SW 1271 (cell line): Measurements from ENCODE around the gene LHX4.
A peak's percentile ranks its signal among the peaks of the same experiment; 100 is the strongest.

ENCODE experiments used
- DNase-seq, 2 experiments: peaks; one replicate each; lab custom pipeline; 2025; lab: John Stamatoyannopoulos, UW

Gene LHX4

DNA sequence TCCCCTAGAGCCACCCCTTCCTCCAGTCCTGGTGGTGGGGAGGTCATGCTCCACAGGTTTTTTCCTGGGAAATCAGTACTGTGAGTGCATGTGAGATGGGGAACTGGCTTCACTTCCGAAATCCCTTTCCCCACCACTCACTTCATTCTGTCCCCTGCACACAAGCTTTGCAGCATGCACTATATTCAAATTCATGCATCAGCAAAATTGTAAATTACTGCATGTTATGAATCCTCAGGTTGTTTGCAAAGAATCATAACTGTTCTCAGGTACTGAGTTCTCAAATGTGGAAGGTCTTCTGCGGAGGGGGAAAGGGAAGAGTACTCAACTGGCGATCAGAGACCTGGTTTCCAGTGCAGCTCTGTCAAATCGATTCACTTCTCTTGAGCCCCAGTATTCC lies 42.3 kb downstream of the LHX4 start:
- no peak for DNase-seq

GRCh38 chr1:180273066-180273465 lies 43.0 kb downstream of the LHX4 start:
- no peak for DNase-seq

- no peak for DNase-seq
Observed at GRCh38 chr1:180274221-180274620, 44.2 kb downstream of the LHX4 start.

DNA sequence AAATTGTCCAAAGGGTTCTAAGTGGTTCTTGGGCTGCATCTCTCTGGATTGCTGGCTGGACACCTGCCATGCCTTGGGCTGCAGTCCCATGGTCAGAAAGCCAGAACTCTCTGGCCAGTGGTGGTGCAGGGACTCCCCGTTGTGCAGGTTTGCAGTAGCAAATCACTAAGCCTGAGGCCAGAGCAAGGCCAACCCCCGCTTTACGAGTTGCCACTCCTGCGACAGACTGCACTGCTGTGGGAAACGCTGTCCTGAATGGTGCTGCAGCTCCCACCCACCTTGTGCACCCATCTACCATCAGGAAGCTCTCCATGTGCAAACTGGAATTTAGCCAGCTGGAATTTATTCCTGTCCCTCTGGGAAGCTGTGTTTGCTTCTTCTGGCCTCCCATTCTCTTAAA lies 45.7 kb downstream of the LHX4 start:
- DNase-seq: no peak

DNA sequence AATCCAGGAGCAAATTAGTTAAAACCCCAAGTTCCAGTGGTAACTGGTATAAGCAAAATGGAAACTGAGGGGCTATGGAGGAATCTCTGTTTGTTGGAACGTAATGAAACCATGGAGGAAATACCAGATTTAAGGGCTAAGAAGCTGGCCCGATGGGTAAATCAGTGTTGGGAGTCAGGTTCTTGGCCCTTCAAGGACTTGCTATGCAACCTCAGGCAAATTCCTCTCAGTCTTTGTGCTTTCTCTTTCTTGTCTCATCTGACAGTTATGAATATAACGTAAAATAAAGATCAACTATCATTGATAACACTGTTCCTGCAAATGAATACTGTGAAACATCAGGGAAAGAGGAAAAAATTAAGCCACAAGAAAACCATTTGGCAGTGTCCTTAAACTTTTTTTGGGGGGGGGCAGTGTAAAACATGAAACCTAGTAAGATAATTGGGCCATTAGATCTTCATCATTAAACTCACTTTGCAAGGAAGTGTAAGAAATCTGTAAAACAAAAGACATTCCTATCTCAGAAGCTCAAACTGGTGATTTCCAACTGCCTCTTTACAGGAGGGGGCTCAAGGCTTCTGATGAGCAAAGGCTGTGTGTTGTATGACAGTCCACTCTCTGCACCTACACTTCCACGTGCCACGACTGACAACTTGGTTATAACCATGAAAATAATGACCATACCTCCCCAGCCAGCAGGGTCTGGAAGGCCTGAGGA lies 47.6 kb downstream of the LHX4 start:
- DNase-seq: no peak

DNA sequence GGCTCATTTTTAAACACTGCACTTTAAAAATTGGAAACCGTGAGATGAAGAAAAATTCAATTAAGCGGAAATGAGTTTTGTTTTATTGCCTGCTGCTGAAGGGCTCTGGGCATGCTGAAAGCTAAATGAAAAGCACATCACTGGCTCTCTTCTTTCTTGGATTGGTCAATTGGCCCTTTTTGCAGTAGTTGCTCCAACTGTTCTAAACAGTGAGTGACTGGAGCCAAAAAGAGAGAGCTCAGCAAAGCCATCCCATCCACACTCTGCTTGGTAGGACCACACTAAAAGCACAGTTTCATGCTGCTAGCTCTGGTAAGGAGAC lies 48.1 kb downstream of the LHX4 start:
- DNase-seq: no peak

GRCh38 chr1:180278596-180279395 lies 48.7 kb downstream of the LHX4 start:
- no peak for DNase-seq

DNA sequence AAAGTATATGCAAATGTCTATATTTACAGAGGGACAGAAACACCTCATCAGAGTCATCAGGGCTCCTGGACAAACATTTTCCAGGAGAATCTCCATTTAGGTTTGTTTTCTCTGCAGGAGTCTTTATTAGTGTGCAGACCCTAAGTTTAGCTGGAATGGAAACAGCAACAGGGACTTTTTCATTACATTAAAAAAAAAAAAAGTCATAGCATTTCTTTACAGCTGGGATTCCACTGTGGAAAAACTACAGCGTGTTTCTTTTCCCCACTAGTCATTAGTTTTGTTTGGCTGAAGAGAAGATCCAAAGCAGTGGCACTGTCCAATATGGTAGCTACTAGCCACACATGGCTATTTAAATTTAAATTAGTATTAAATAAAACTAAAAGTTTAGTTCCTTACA lies 49.6 kb downstream of the LHX4 start:
- DNase-seq: no peak

DNA sequence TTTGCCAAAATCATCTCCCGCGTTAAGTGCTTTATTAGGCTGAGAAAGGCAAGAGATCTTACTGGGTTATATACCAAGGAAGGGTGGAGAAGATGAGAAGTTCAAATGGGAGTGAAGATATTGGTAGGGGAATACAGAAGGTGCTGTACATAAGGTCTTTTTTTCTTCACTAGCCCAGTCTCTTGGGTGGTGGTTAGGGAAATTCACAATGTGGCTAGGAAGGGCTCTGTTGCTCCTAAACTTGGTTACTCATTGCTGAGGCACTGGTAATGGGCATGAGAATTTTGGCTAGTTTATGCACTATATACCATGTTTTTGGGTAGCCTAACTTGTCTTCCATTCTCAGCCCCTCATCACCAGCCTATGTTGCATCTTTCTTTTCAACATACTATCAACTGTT lies 50.6 kb downstream of the LHX4 start:
- no peak for DNase-seq

GRCh38 chr1:180281490-180281889 lies 51.4 kb downstream of the LHX4 start:
- no peak for DNase-seq

DNA sequence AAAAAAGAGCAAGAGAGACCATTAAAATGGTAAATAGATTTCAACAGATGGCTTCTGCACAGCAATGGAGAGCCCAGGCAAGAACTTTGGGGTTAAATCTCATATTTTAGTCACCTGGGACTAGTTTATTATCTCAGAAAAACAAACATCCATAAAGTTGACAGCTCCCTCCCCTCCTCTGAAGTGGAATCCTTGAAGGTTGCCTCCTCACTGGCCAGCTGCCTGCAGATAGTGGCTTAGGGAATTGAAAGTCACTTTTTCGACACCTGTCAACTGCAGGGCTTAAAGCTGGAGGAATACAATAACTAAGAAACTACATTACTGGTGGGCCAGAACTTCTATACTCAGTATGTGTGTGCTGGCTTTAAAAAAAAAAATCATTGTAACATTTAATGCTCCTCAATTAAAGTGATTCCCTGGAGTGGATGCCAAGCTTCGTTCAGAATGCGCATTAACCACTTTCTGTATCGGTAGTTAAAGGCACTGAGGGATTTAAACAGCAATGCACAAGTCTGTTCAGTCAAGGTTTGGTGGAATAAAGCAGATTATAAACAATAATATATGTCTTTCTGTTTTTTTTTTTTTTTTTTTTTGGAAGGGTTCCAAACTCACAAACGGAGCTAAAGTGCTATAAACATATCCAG lies 52.5 kb downstream of the LHX4 start:
- no peak for DNase-seq

GRCh38 chr1:180283098-180283497 lies 53.0 kb downstream of the LHX4 start:
- no peak for DNase-seq

- no peak for DNase-seq
Observed at GRCh38 chr1:180286417-180286816, 56.4 kb downstream of the LHX4 start.

GRCh38 chr1:180287988-180288705 lies 58.1 kb downstream of the LHX4 start:
- DNase-seq: no peak

- no peak for DNase-seq
Observed at GRCh38 chr1:180288940-180289339, 58.9 kb downstream of the LHX4 start.

- no peak for DNase-seq
Observed at GRCh38 chr1:180290265-180291001, 60.4 kb downstream of the LHX4 start.

DNA sequence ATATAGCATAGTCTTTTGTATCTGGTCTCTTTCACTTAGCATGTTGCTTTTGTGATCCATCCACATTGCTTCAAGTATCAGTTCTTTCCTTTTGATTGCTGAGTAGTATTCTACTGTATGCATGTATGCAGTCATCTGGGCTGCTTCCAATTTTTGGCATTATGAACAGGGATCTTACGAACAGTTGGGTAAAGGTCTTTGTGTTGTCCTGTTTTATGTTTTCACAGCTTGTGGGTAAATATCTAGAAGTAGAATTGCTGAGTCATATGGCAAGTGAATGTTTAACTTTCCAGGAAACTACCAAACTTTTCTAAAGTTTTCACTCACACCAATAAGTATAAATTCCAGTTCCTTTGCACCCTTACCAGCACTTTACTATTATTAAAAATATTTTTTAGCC lies 60.9 kb downstream of the LHX4 start:
- no peak for DNase-seq

DNA sequence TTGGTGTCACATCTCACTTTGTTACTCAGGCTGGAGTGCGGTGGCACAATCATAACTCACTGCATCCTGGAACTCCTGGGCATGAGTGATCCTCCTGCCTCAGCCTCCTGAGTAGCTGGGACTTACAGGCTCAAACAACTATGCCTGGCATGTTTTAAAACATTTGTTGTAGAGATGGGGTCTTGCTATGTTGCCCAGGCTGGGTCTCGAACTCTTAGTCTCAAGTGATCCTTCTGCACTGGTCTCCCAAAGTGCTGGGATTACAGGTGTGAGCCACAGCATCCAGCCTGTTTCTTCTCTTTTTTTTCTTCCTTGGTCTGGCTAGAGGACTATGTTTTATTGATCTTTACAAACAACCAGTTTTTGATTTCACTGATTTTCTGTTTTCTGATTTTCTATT lies 64.6 kb downstream of the LHX4 start:
- DNase-seq: no peak

DNA sequence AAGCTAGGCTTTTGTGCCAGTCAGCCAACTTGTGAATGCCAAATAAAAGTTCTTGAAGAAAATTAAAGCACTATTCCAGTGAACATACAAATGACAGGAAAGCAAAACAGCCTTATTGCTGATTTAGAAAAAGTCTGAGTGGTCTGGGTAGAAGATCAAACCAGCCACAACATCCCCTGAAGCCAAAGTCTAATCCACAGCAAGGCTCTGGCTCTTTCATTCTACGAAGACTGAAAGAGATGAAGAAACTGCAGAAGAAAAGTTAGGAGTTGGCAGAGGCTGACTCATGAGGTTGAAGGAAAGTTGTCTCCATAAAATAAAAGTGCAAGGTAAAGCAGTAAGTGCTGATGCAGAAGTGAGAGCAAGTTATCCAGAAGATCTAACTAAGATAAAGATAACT lies 65.9 kb downstream of the LHX4 start:
- DNase-seq: no peak

DNA sequence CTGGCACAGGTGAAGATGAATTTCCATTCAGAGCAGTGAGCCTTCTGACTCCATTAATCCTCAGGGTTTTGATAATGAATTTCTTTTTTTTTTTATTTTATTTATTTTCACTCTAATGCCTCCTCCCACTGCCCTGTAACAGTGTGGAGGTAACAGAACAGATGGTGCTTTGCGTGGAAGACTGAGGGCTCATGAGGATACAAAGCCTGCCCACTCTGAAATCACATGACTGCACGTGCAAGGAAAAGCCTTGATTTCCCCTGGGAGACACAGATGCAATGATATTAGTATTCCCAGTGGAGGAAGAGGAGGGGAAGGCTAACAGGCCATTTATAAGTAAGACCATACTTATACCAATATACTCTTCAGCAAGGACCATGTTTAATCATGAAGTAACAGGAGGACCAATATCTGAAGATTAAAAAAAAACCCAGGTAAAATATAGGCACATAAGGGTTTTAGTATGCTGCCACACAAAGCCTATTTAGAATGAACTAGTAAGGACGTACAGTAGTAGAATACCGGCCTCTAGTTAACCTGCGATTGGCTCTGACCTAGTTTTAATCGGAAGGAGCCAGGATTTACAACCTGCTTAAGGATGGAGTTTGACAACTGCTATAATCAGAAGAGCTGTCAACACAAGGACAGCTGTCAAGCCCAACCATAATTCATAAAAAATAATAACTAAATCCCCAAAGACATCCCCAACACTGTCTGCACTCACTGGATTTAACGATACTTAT lies 69.6 kb downstream of the LHX4 start:
- no peak for DNase-seq

DNA sequence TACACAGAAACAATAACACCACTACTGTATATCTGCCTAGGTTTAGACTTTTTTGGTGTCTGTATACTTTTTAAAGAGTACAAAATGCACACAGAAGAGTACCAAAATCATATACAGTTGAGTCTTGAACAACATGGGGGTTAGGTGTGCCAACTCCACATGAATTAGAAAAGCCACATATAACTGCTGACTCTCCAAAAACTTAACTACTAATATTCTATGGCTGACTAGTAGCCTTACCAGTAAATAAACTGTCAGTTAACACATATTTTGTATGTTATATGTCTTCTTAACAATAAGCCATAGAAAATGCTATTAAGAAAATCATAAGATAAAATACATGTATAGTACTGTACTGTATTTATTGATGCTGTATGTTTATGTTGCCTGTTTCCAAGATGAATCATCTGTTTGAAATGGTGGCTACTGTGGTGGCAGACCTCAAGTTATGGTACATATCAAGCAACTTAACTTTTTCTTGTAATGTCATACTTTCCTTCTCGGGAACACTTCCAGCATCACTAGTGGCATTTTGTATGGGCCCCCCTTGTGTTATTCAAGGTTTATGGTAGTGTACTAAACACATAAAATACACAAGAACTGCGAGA lies 71.2 kb downstream of the LHX4 start:
- peak in 1 of 2 experiments; percentile 14 for DNase-seq
